H9 (cell line): Measurements from ENCODE around the gene MRTFA. TPM values are rescaled to one million over a fixed set of nuclear protein-coding genes. Genes with fewer than 3 reads are reported as not detected.

Source experiments
- DNase-seq: peaks from one replicate; pipeline ENCODE4 v3.0.0-alpha.2; 2017
- H2AFZ ChIP-seq: one replicate; pipeline ENCODE4 v1.6.1; 2013; ENCODE audit warnings: mild to moderate bottlenecking, low read length, control low read depth, moderate library complexity
- H2AK5ac ChIP-seq: 2 replicates; pipeline ENCODE4 v1.6.1; 2013; ENCODE audit warnings: low read length, control low read depth, mixed read lengths; ENCODE audit not compliant: insufficient read length
- H2BK120ac ChIP-seq: one replicate; pipeline ENCODE4 v1.6.1; 2013; ENCODE audit warnings: low read depth, mild to moderate bottlenecking, low read length, control low read depth, inconsistent platforms; ENCODE audit not compliant: poor library complexity, severe bottlenecking
- H2BK12ac ChIP-seq: 2 replicates; pipeline ENCODE4 v1.6.1; 2013; ENCODE audit warnings: low read length, control low read depth, mixed read lengths, low read depth; ENCODE audit not compliant: insufficient read length
- H2BK15ac ChIP-seq: 2 replicates; pipeline ENCODE4 v1.6.1; 2013; ENCODE audit warnings: low read depth, low read length, control low read depth
- H2BK20ac ChIP-seq: one replicate; pipeline ENCODE4 v1.6.1; 2013; ENCODE audit warnings: low read depth, mild to moderate bottlenecking, low read length, control low read depth, inconsistent platforms; ENCODE audit not compliant: poor library complexity, severe bottlenecking
- H2BK5ac ChIP-seq: 2 replicates; pipeline ENCODE4 v1.6.1; 2013; ENCODE audit warnings: low read length, control low read depth, mixed read lengths; ENCODE audit not compliant: insufficient read length
- H3K14ac ChIP-seq: 2 replicates; pipeline ENCODE4 v1.6.1; 2013; ENCODE audit warnings: low read length, control low read depth; ENCODE audit not compliant: insufficient read depth
- H3K18ac ChIP-seq: 2 replicates; pipeline ENCODE4 v1.6.1; 2013; ENCODE audit warnings: low read depth, mild to moderate bottlenecking, mixed read lengths, low read length, control low read depth; ENCODE audit not compliant: insufficient read length
- H3K23ac ChIP-seq: 2 replicates; pipeline ENCODE4 v1.6.1; 2013; ENCODE audit warnings: low read length, control low read depth, mixed read lengths, low read depth; ENCODE audit not compliant: insufficient read length
- H3K23me2 ChIP-seq: 2 replicates; pipeline ENCODE4 v1.6.1; 2013; ENCODE audit warnings: low read depth, mild to moderate bottlenecking, mixed read lengths, low read length, control low read depth; ENCODE audit not compliant: insufficient read length, poor library complexity, severe bottlenecking
- H3K27ac ChIP-seq: 2 replicates; pipeline ENCODE4 v1.5.1; 2013; ENCODE audit warnings: low read length, control low read depth, mixed read lengths, low read depth; ENCODE audit not compliant: insufficient read length
- H3K27me3 ChIP-seq: 2 replicates; pipeline ENCODE4 v1.6.1; 2013; ENCODE audit warnings: low read length, control low read depth, inconsistent platforms; ENCODE audit not compliant: insufficient read depth
- H3K4ac ChIP-seq: 2 replicates; pipeline ENCODE4 v1.6.1; 2013; ENCODE audit warnings: low read depth, mild to moderate bottlenecking, control low read depth, inconsistent platforms, low read length, moderate library complexity
- H3K4me1 ChIP-seq: 2 replicates; pipeline ENCODE4 v1.6.1; 2013; ENCODE audit warnings: low read length, control low read depth, inconsistent platforms; ENCODE audit not compliant: insufficient read depth
- H3K4me2 ChIP-seq: 2 replicates; pipeline ENCODE4 v1.6.1; 2013; ENCODE audit warnings: low read length, control low read depth, mixed read lengths; ENCODE audit not compliant: insufficient read length, insufficient read depth
- H3K56ac ChIP-seq: 2 replicates; pipeline ENCODE4 v1.6.1; 2013; ENCODE audit warnings: low read depth, mild to moderate bottlenecking, mixed read lengths, low read length, control low read depth; ENCODE audit not compliant: insufficient read length
- H3K79me1 ChIP-seq: 2 replicates; pipeline ENCODE4 v1.6.1; 2013; ENCODE audit warnings: low read depth, mild to moderate bottlenecking, moderate library complexity, low read length, control low read depth, inconsistent platforms; ENCODE audit not compliant: insufficient read depth, poor library complexity, severe bottlenecking
- H3K79me2 ChIP-seq: 2 replicates; pipeline ENCODE4 v1.6.1; 2013; ENCODE audit warnings: low read length, control low read depth, inconsistent platforms; ENCODE audit not compliant: insufficient read depth
- H3K9ac ChIP-seq: 2 replicates; pipeline ENCODE4 v1.6.1; 2013; ENCODE audit warnings: low read length, control low read depth, mixed read lengths; ENCODE audit not compliant: insufficient read length; ENCODE audit errors: extremely low read depth
- H3K9me3 ChIP-seq: one replicate; pipeline ENCODE4 v1.6.1; 2013; ENCODE audit warnings: low read depth, low read length, inconsistent platforms; ENCODE audit not compliant: control insufficient read depth
- H3T11ph ChIP-seq: one replicate; pipeline ENCODE4 v1.6.1; 2013; ENCODE audit warnings: mild to moderate bottlenecking, low read length, control low read depth, inconsistent platforms
- H4K20me1 ChIP-seq: one replicate; pipeline ENCODE4 v1.6.1; 2013; ENCODE audit not compliant: control insufficient read depth, insufficient read length, insufficient read depth
- H4K5ac ChIP-seq: 2 replicates; pipeline ENCODE4 v1.6.1; 2013; ENCODE audit warnings: low read depth, mild to moderate bottlenecking, mixed read lengths, low read length, control low read depth; ENCODE audit not compliant: insufficient read length
- H4K8ac ChIP-seq: replicated peaks from 2 replicates; pipeline ENCODE4 v1.6.1; 2013; ENCODE audit warnings: low read length, control low read depth, mixed read lengths, low read depth; ENCODE audit not compliant: insufficient read length
- H4K91ac ChIP-seq: 2 replicates; pipeline ENCODE4 v1.6.1; 2013; ENCODE audit warnings: low read depth, mild to moderate bottlenecking, moderate library complexity, mixed read lengths, low read length, control low read depth; ENCODE audit not compliant: insufficient read length
- H3K27ac Mint-ChIP-seq, 3 experiments: 2 replicates in 2 of 3; 3 replicates in 1 of 3; pipeline ENCODE4 v1.8.0; 2020 to 2021; ENCODE audit warnings: mixed read lengths in 3 of 3, mild to moderate bottlenecking in 1 of 3, moderate library complexity in 1 of 3
- H3K27me3 Mint-ChIP-seq: 2 replicates; pipeline ENCODE4 v1.8.0; 2021; ENCODE audit warnings: low read depth, mild to moderate bottlenecking, moderate library complexity, mixed read lengths
- H3K36me3 Mint-ChIP-seq, 3 experiments: 2 replicates in 2 of 3; 3 replicates in 1 of 3; pipeline ENCODE4 v1.8.0; 2020 to 2021; ENCODE audit warnings: low read depth in 3 of 3, mixed read lengths in 3 of 3; ENCODE audit not compliant: insufficient read depth in 1 of 3
- H3K4me1 Mint-ChIP-seq, 2 experiments: 2 replicates each; pipeline ENCODE4 v1.8.0; 2020; ENCODE audit warnings: mixed read lengths in 2 of 2
- H3K4me3 Mint-ChIP-seq, 2 experiments: 2 replicates in 1 of 2; 3 replicates in 1 of 2; pipeline ENCODE4 v1.8.0; 2020 to 2021; ENCODE audit warnings: mild to moderate bottlenecking in 2 of 2, mixed read lengths in 2 of 2, moderate library complexity in 1 of 2
- H3K9me3 Mint-ChIP-seq, 2 experiments: 2 replicates in 1 of 2; 3 replicates in 1 of 2; pipeline ENCODE4 v1.8.0; 2020; ENCODE audit warnings: mild to moderate bottlenecking in 2 of 2, mixed read lengths in 2 of 2, moderate library complexity in 1 of 2
- CTCF ChIP-seq: fragments of 200-600 bp; sonication (generic); conservative IDR thresholded peaks from 3 replicates; pipeline ENCODE4 v1.8.0; 2021; ENCODE audit warnings: antibody characterized with exemption, mild to moderate bottlenecking
- WGBS: extraction: QIAGEN DNeasy Blood & Tissue Kit; methylation state at CpG from one replicate; pipeline ENCODE4 v1.1.7; 2013; ENCODE audit warnings: missing lambda C conversion rate, low lambda C conversion rate, mixed read lengths; ENCODE audit not compliant: insufficient read length; ENCODE audit errors: extremely low coverage; 5-methylcytosine and 5-hydroxymethylcytosine counted together
- total RNA-seq: library from RNA; stranded (reverse); gene quantifications from 2 replicates; pipeline ENCODE4 v1.2.1, GENCODE V29; 2021

Gene MRTFA
- total RNA-seq, 1 experiment from 2014 or later: 38.1 TPM

- Histone ChIP-seq H4K5ac (no peak overlapping the region), H2AFZ (no peak overlapping the region), H4K91ac (no peak overlapping the region), H3K9ac (no peak overlapping the region), H2BK12ac (no peak overlapping the region), H3K23ac (no peak overlapping the region), H3K9me3 (no peaks in the 10 kb centered on the region), H3K79me2 (no peaks in the 10 kb centered on the region), H2BK15ac (no peak overlapping the region), H3K18ac (no peak overlapping the region), H4K8ac (no peak overlapping the region), H3K4me1 (no peaks in the 10 kb centered on the region), H2AK5ac (no peak overlapping the region), H3K14ac (no peak overlapping the region), H3K27ac (no peak overlapping the region), H3K23me2 (no peaks in the 10 kb centered on the region), H3K56ac (no peak overlapping the region), H3K4me2 (no peak overlapping the region), H3K27me3 (no peaks in the 10 kb centered on the region), H4K20me1 (no peaks in the 10 kb centered on the region), H2BK5ac (no peak overlapping the region), H2BK120ac (no peak overlapping the region), H3K79me1 (no peaks in the 10 kb centered on the region), H2BK20ac (no peak overlapping the region), H3K4ac (no peak overlapping the region), H3T11ph (no peak overlapping the region)
- no peak for TF ChIP-seq CTCF
- no peak for DNase-seq
- Mint-ChIP-seq H3K27me3 (no peaks in the 10 kb centered on the region), H3K27ac (peak overlapping the region in 2 of 3 experiments; percentile 26 to 41; a peak in 1 of 7 replicates), H3K9me3 (no peaks in the 10 kb centered on the region), H3K36me3 (peaks cover 5 to 25% (median 20%) of the 10 kb centered on the region in 3 experiments; a peak in 6 of 7 replicates), H3K4me3 (no peak overlapping the region), H3K4me1 (peaks cover 3 to 12% of the 10 kb centered on the region in 2 experiments; a peak in 2 of 4 replicates)
- no CpG with 5 or more reads among the region's 3 CpGs for WGBS
These were observed 202.4 kb downstream of the MRTFA start for GRCh38 chr22:40434106-40434505.
